K562 (cell line): ENCODE data around the gene DNAJB2. TPM values are rescaled to one million over a fixed set of nuclear protein-coding genes. Genes with fewer than 3 reads are reported as not detected.

Experiments
- C11orf30 ChIP-seq: fragments of 450-650 bp; IDR thresholded peaks from 2 replicates; pipeline ENCODE4 v1.6.1; 2016; ENCODE audit warnings: low read depth, mild to moderate bottlenecking
- CBX5 ChIP-seq: IDR thresholded peaks from 2 replicates; pipeline ENCODE4 v1.6.1; 2014; ENCODE audit warnings: low read depth, borderline replicate concordance
- ELF1 ChIP-seq: fragments of 200-800 bp; sonication (Bioruptor generic); IDR thresholded peaks from 2 replicates; pipeline ENCODE4 v1.6.1; 2016; ENCODE audit warnings: missing genetic modification characterization, missing compliant biosample characterization
- FOSL1 ChIP-seq: fragments of 200-800 bp; sonication (Bioruptor generic); conservative IDR thresholded peaks from 2 replicates; pipeline ENCODE4 v1.6.1; 2016; ENCODE audit warnings: missing genetic modification characterization, missing compliant biosample characterization
- GABPA ChIP-seq: fragments of 200-800 bp; sonication (Bioruptor generic); conservative IDR thresholded peaks from 2 replicates; pipeline ENCODE4 v1.6.1; 2016; ENCODE audit warnings: low read depth, missing genetic modification characterization, missing compliant biosample characterization
- HCFC1 ChIP-seq: IDR thresholded peaks from 2 replicates; pipeline ENCODE4 v1.6.1; 2012; ENCODE audit warnings: low read depth, low read length, improper control_type of control experiment
- HLTF ChIP-seq: fragments of 450-650 bp; IDR thresholded peaks from 2 replicates; pipeline ENCODE4 v1.6.1; 2016
- KAT2B ChIP-seq: IDR thresholded peaks from one replicate; pipeline ENCODE4 v1.6.1; 2012; ENCODE audit warnings: low read depth, mild to moderate bottlenecking, control low read depth, inconsistent platforms, low read length, moderate library complexity
- LCOR ChIP-seq: sonication (generic); formaldehyde crosslinking; IDR thresholded peaks from 2 replicates; pipeline ENCODE4 v1.8.0; 2022; ENCODE audit warnings: mild to moderate bottlenecking, missing genetic modification reagents
- MCM7 ChIP-seq, 2 experiments: fragments of 450-650 bp; IDR thresholded peaks; 2 replicates each; pipeline ENCODE4 v1.6.1; 2016 to 2018
- MTA3 ChIP-seq: fragments of 450-650 bp; formaldehyde crosslinking; IDR thresholded peaks from 2 replicates; pipeline ENCODE4 v1.6.1; 2017; ENCODE audit warnings: mild to moderate bottlenecking, borderline replicate concordance
- NEUROD1 ChIP-seq: fragments of 150-350 bp; IDR thresholded peaks from 2 replicates; pipeline ENCODE4 v1.6.1; 2014; ENCODE audit warnings: borderline replicate concordance, low read length, low read depth; ENCODE audit not compliant: partially characterized antibody
- POLR2G ChIP-seq: fragments of 200-400 bp; formaldehyde crosslinking; IDR thresholded peaks from 2 replicates; pipeline ENCODE4 v1.6.1; 2017; ENCODE audit warnings: low read depth, mild to moderate bottlenecking, antibody characterized with exemption, low read length, moderate library complexity
- RBM14 ChIP-seq: fragments of 200-400 bp; formaldehyde crosslinking; IDR thresholded peaks from 2 replicates; pipeline ENCODE4 v1.6.1; 2018; ENCODE audit warnings: low read depth, mild to moderate bottlenecking, low read length, moderate library complexity, borderline replicate concordance; ENCODE audit not compliant: insufficient read depth
- SAP30 ChIP-seq: fragments of 200-600 bp; sonication (generic); IDR thresholded peaks from 2 replicates; pipeline ENCODE4 v1.6.1; 2012; ENCODE audit warnings: borderline replicate concordance, low read depth, mild to moderate bottlenecking, moderate library complexity, low read length, control low read depth, inconsistent platforms; ENCODE audit not compliant: insufficient read depth, poor library complexity, severe bottlenecking
- SIN3B ChIP-seq: fragments of 450-650 bp; IDR thresholded peaks from 2 replicates; pipeline ENCODE4 v1.6.1; 2017; ENCODE audit warnings: low read depth, mild to moderate bottlenecking, moderate library complexity
- polyA plus RNA-seq, 8 experiments: library from polyadenylated mRNA; depleted of rRNA in 4 of 8; stranded (reverse) in 5 of 8; unstranded in 3 of 8; fragments of >200 nt; fragmentation: Nextera tagmentation in 2 of 8; fragmentation: Illumina TruSeq in 1 of 8; extraction: Ambion mirVana in 2 of 8; extraction: Trizol in 1 of 8; gene quantifications; 2 replicates each; pipeline versions ENCODE4 v1.2.1 to v1.2.3, GENCODE V29; 2011 to 2014; ENCODE audit warnings: inconsistent platforms in 1 of 8, missing spikeins in 1 of 8
- total RNA-seq, 7 experiments: library from RNA; depleted of rRNA in 6 of 7; stranded (reverse); fragments of >200 nt in 6 of 7; fragmentation: Illumina TruSeq in 2 of 7; extraction: Trizol in 2 of 7; gene quantifications; 2 replicates each; pipeline versions ENCODE4 v1.2.1 to v1.2.3, GENCODE V29; 2011 to 2021; ENCODE audit warnings: low replicate concordance in 1 of 7
- TF ChIP-seq, protein P1 (sequence below): fragments of 450-650 bp; IDR thresholded peaks from 2 replicates; pipeline ENCODE4 v1.6.1; 2016; ENCODE audit warnings: borderline replicate concordance
- TF ChIP-seq, protein P2 (sequence below): sonication (generic); formaldehyde crosslinking; IDR thresholded peaks from 2 replicates; pipeline ENCODE4 v1.8.0; 2022; ENCODE audit warnings: mild to moderate bottlenecking, missing genetic modification reagents
- TF ChIP-seq, protein P3 (sequence below), 3 experiments: fragments of 200-800 bp in 1 of 3; sonication (Bioruptor generic) in 1 of 3; sonication (generic) in 1 of 3; formaldehyde crosslinking in 1 of 3; IDR thresholded peaks; 2 replicates each; pipeline versions ENCODE4 v1.6.1 to v1.8.0; 2016 to 2022; ENCODE audit warnings: mild to moderate bottlenecking in 2 of 3, missing compliant biosample characterization in 2 of 3, missing genetic modification characterization in 2 of 3, missing genetic modification reagents in 1 of 3
- TF ChIP-seq, protein P4 (sequence below): fragments of 450-650 bp; conservative IDR thresholded peaks from 2 replicates; pipeline ENCODE4 v1.6.1; 2016; ENCODE audit warnings: missing genetic modification characterization, low read depth, mild to moderate bottlenecking, missing compliant biosample characterization, moderate library complexity

Gene DNAJB2
- total and polyA plus RNA-seq, 9 of the 15 experiments (the other 6 are each of a cell fraction or from before 2014, with no cell fraction given), result 0.08 to 3.0 (median 2.2) TPM; not detected in 1

DNA sequence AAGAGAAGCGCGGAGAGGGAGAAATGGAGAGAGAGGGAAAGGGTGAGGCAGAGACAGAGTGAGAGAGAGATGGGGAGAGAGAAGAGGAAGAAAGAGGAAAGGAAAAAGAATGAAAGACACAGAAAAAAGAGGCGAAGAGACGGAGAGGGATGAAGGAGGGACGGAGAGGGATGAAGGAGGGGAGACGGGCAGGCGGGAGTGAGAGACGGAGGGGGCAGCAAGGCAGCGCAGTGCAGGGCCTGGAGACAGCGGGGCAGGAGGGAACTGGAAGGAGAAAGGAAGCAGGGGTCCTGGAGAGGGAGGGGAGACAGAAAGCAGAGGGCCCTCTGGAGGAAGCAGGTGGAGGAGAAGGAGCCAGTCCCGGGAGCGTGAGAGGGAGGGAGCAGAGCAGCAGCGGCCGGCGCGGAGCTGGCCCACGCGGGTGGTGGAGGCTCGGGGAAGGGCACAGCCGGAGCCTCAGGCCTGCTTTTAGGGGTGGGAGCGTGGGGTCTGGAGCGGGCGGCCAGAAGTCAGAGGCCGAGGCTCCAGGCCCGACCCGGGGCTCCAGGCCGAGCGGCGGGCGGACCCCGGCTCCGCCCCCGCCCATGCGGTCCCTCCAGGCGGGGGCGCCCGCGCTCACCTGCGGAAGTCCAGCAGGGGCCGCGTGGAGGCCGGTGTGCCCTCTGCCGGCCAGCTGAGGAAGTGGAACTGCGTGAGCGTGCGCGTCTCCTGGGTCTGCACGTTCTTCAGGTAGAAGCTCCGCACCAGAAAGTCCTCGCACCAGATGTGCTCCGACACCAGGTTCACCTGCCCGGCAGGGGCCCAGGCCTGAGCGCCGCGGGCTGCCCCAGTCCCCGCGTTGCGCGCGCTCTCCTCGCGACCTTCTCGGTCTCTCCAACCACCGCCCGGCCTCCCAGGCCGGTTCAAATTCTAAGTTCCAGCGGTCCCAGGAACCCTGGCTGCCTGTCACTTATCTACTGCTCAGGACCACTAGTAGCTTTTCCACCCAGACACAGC, 15.5 kb downstream of the DNAJB2 start (continued):
- TF ChIP-seq LCOR (CRISPR knock-in tag), result 0 out of 2 replicates have a peak, but pooled peaks have one; percentile 11
- peak; percentile 54 for TF ChIP-seq GABPA
- peak; percentile 69 for TF ChIP-seq SAP30
- TF ChIP-seq, protein P1, sequence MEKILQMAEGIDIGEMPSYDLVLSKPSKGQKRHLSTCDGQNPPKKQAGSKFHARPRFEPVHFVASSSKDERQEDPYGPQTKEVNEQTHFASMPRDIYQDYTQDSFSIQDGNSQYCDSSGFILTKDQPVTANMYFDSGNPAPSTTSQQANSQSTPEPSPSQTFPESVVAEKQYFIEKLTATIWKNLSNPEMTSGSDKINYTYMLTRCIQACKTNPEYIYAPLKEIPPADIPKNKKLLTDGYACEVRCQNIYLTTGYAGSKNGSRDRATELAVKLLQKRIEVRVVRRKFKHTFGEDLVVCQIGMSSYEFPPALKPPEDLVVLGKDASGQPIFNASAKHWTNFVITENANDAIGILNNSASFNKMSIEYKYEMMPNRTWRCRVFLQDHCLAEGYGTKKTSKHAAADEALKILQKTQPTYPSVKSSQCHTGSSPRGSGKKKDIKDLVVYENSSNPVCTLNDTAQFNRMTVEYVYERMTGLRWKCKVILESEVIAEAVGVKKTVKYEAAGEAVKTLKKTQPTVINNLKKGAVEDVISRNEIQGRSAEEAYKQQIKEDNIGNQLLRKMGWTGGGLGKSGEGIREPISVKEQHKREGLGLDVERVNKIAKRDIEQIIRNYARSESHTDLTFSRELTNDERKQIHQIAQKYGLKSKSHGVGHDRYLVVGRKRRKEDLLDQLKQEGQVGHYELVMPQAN, result 0 out of 2 replicates have a peak, but pooled peaks have one; percentile 41
- TF ChIP-seq, protein P2, sequence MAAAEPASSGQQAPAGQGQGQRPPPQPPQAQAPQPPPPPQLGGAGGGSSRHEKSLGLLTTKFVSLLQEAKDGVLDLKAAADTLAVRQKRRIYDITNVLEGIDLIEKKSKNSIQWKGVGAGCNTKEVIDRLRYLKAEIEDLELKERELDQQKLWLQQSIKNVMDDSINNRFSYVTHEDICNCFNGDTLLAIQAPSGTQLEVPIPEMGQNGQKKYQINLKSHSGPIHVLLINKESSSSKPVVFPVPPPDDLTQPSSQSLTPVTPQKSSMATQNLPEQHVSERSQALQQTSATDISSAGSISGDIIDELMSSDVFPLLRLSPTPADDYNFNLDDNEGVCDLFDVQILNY (CRISPR knock-in tag), result no peak
- no peak; the same call in 1 of the 2 replicates for TF ChIP-seq CBX5
- no peak for TF ChIP-seq HLTF
- TF ChIP-seq HCFC1, result peak; percentile 44; the same call in 1 of the 2 replicates
- 0 out of 2 replicates have a peak, but pooled peaks have one; percentile 27 for TF ChIP-seq FOSL1 (tag)
- TF ChIP-seq NEUROD1, result peak; percentile 34
- TF ChIP-seq C11orf30, result 0 out of 2 replicates have a peak, but pooled peaks have one; percentile 10
- TF ChIP-seq, protein P3, sequence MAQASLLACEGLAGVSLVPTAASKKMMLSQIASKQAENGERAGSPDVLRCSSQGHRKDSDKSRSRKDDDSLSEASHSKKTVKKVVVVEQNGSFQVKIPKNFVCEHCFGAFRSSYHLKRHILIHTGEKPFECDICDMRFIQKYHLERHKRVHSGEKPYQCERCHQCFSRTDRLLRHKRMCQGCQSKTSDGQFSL (CRISPR knock-in tag; IDR thresholded peaks at IDR 0.05), result 0 out of 2 replicates have a peak, but pooled peaks have one; percentile 21
- TF ChIP-seq, protein P3 (tag; IDR thresholded peaks at IDR 0.05), result no peak
- TF ChIP-seq ELF1 (tag), result peak; percentile 90
- TF ChIP-seq POLR2G, result peak; percentile 85
- 0 out of 2 replicates have a peak, but pooled peaks have one; percentile 50 for TF ChIP-seq SIN3B
- TF ChIP-seq KAT2B, result peak; percentile 54
- no peak for TF ChIP-seq MCM7 (IDR thresholded peaks at IDR 0.05)
- TF ChIP-seq, protein P4, sequence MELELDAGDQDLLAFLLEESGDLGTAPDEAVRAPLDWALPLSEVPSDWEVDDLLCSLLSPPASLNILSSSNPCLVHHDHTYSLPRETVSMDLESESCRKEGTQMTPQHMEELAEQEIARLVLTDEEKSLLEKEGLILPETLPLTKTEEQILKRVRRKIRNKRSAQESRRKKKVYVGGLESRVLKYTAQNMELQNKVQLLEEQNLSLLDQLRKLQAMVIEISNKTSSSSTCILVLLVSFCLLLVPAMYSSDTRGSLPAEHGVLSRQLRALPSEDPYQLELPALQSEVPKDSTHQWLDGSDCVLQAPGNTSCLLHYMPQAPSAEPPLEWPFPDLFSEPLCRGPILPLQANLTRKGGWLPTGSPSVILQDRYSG (tag), result no peak
- TF ChIP-seq RBM14, result no peak
- 0 out of 2 replicates have a peak, but pooled peaks have one; percentile 75 for TF ChIP-seq MTA3
